NOMO-1 (cell line): ENCODE results near the gene RAMP3.
"Not testable (repeated sequence)": the region's sequence is repeated elsewhere in the genome, so short reads cannot be mapped to it uniquely, and the experiment has no call there.

ENCODE experiments used
- DNase-seq, 2 experiments: peaks; one replicate each; lab custom pipeline; 2025; ENCODE audit not compliant: unreplicated experiment in 2 of 2; lab: John Stamatoyannopoulos, UW

The RAMP3 gene

DNA sequence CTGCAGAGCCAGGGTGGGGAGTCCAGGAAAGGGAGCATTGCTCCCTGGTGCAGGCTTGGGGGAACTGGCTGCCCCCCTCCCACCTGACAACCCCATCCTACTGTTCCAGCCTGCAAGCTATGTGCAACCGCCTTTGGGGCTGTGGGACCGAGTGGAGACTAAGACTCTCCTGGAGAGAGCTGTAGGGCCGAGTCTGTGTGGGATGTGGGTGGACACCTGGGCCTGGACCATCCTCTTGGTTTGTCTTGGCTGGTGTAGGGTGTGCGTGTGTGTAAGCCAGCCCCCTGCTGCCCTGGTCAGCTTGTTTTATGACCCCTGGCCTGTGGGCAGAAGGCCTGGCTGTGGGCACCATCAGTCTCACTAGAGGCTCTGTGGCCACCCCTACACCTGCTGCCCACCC, 1.6 kb upstream of the RAMP3 start:
- DNase-seq: no peak

DNA sequence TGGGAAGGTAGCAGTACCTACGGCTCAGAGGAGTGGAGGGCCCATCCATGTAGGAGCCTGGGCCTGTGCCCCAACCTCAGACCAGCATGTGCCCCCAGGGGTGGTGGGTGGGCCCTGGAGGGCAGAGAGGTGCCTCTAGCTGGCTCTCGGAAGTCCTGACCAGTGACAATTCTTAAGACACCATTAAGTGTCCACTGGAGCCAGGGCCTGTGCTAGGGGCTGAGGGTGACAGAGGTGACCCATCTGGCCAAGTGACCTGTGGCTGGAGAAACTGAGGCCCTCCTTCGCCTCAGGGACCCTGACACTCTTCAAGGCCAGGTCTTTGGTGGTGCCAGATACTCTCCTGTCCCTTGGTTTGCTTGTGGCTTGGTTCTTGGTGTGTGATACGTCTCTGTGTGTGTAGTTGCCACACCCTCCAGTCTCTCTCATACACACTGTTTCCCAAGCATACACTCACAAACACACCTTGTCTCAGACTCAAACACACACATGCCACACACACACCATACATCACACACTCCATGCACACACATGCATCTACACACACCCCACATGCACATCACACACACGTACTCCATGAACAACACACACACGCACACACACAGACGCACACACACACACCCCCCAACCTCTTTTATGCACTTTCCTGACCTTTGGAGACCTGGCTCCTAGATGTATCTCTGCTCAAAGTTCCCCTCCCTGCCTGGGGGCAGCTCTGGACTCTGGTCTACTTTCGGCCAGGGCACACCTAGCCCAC, 897 bp upstream of the RAMP3 start:
- DNase-seq: no peak

DNA sequence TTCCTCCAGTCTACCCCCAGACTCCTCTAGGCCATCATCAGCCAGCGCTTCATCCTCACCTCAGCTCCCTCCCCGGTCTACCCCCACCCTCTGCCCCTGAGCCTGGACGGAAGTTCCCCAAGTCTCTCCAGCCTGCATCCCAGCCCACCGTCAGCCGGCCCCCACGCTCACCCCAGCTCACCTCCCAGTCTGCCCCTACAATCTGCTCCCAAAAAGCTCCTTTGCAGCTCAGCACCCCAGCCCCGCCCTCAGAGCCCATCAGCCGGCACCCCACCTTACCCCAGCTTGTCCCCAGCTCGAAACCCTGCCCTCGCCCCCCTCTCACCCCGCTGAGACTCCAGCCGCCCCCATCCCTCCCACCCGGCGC, 322 bp upstream of the RAMP3 start:
- no peak for DNase-seq

DNA sequence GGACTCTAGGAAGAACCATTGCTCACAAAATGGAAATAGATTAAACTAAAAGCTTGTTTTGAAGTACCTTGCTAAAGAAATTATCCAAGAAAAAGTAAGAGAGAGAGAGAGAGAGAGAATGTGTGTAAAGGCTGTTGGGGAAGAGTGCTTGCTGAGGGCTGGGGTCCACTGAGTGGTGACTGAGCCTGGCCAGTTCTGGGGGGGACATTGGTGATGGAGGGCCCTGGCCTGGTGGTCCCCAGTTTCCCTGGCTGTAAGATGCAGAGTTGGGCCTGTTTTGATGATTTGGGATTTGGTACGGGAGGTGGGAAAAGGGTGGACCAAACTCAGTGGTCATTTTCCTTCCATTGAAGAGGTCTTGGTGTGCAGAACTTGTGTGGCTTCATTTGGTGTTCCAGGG, 880 bp downstream of the RAMP3 start:
- no peak for DNase-seq

DNA sequence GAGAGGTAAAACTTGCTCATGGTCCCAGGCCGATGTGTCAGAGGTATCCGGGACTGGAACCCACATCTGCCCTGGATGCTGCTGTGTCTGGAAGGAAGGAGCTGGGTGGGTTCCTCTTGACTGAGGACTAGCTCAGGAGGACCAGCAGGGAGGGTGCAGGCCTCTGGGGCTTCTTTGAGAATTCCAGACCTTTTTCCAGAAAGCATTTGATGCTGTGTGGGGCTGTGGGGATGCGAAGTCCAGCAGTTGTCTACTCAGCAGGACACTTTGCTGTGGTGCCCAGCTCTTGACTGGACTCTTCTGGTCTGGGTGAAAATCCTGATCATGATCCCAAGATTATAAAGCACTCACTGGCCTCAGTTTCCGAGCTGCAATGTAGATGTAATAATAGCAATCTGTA, 1.7 kb downstream of the RAMP3 start:
- no peak for DNase-seq

DNA sequence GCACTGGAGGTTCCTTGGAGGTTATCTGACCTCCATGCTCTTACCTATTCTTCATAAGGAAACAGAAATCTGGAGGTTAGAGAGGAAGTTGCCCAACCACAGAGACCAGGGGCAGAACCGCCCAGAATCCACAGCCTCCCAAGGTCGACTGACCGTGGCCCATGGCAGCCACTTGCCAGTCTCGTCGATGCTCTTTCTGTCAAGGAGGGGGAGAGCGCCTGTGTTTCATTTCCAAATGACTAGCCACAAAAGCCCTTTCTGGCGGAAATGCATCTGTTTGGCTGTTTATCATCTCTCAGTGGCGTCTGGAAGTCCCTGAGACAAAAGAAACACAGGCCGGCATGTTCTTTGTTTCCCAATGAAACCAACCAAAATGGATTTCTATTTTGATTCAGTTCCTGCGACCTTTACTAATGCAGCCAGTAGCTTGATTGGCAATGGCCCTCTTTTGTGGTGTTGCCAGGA, 2.9 kb downstream of the RAMP3 start:
- DNase-seq: peak in 1 of 2 experiments; percentile 20

DNA sequence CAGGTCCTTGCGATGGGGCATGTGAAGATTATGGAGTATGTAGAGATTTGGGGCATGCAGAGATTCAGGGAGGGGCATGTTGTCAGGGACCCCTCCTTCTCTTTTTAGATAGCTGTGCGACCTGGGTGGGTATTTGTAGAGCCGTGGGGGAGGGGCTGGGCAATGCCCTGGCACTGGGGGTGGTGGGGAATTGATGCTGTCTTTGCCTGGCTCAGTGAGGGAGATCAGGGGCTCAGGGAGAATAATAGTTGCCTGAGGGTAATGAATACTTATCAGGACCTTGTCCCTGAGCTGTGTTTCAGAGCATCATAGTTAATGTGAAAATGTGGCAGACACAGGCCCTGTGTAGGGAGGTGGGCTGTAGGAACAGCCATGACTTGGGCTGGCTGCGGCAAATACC, 3.5 kb downstream of the RAMP3 start:
- no peak for DNase-seq

DNA sequence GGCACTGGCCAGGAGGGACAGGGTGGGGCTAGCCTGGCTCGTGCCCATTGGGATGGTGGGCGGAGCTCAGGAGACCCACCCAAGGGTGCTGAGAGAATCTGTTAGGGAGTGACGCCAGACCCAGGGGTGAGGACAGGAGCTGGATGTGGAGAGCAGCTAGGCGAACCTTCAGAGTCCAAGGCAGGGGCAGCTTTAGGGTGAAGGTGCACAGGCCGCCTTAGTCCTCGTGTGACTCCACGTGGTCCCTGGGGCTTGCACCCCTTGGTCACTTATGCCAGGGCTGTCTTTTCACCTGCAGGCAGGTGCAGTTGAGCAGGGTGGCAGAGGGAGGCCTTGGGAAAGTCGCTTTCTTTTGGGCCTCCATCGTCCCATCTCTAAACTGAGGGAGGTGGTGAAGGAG, 4.3 kb downstream of the RAMP3 start:
- DNase-seq: no peak

DNA sequence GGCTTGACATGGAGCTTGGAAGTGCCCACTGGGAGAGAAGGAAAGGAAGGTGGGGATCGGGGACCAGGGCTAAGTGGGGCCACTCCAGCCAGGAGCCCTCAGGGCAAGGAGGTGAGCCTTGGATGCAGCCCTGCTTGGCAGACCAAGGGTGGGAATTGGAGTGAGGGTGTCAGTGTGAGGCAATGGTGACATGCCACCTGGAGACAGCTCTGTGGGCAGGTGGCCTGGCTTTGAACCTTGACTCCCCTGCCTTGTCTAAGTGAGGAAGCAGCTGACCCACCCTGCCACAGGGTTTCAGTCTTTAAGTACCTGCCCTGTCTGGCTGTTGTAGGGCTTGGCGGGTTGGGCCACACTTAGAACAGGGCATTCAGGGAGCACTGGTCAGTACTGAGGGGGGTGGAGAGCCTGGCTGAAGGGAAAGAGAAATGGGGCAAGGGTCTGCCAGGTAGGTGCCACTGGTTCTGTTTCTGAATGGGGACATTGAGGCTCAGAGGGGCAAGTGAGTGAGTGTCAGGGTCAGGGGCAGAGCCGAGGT, 4.8 kb downstream of the RAMP3 start:
- DNase-seq: no peak

DNA sequence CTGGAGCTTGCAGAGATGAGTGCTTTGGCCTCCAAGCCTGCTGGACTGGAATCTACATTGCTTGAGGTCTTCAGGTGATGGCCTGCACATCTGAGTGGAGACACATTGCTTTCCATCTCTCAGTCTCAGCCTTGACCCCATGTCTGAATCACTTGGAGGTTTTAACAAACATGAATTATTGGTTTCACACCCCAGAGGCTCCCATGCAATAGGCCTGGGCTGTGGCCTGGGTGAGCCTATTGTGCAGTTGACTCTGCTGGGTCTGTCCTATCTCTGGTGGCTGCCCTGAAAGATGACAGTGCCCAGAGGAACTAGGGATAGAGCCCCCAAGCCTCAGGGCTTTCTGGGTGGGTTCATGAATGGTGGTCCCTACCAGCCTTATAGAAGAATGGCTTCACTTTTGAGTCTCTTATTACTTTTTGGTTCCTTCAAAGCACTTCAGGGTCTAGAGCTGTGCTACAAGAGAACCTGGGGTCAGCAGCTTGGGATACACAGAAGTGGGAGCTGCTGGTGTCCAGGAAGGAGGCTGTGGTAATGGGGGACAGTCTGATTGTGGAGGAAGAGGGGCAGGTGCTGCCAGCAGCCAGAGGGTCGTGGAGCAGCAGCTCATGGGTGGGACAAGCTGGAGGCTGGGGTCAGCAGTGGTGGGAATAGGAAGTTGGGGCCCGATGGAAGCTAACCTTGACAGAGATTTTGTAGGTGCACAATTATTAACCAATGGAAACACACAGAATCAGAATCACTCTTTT, 5.5 kb downstream of the RAMP3 start:
- no peak for DNase-seq

DNA sequence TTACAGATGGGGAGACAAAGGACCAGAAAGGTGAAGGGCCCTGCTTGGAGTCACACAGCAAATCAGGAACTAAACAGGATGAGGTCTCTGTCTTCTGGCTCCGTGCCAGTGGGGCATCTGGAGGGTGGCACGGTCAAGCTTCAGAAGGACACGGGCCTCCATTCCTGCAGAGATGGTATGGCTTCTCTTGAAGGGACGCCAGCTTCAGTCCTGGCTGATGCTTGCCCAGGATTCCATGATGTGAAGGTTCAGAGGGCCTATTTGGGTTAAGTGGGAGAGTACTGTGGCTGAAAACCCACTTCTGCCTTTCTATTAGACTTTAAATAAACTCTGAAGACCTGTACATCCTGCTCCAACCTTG, 6.1 kb downstream of the RAMP3 start:
- no peak for DNase-seq

DNA sequence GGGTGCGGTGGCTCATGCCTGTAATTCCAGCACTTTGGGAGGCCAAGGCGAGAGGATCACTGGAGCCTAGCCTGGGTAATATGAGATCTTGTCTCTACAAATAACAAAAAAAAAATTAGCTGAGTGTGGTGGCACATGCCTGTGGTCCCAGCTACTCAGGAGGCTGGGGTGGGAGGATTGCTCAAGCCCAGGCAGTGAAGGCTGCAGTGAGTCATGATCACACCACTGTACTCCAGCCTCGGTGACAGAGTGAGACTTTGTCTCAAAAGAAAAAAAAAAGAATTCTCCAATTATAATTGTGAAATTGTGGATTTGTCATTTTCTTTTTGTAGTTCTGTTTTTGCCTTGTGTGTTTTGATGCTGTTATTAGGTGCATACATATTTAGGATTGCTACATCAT, 6.7 kb downstream of the RAMP3 start:
- DNase-seq: not testable (repeated sequence)

DNA sequence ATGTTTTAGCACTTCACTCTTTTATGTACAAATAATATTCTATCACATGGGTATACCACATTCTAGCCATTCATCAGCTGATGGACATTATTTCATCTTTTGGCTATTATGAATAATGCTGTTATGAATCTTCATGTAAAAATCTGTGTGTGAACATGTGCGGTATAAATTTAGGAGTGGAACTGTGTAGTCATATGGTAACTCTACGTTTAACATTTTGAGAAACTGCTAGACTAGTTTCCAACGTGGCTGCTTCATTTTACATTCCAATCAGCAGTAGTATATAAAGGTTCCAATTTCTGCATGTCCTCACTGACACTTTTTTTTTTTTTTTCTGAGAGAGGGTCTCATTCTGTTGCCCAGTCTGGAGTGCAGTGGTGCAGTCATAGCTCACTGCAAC, 8.3 kb downstream of the RAMP3 start:
- no peak for DNase-seq

DNA sequence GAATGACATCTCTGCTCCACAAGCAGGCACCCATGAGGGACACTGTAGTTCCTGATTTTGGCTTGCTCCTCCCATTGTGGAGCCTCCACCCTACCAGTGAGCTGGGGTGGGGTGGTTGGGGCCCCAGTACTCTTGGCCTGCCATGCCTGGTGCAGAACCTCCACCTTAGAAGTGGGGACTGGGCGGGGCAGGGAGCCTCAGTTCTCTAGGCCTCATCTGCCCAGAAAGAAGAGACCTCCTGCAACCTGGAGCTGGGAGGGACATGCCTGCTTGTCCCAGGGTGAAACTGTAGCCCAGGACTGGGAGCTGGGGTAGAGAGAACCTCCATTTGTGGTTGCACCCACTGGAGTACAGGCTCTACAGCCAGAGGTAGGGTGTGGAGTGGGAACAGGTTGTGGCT, 14.4 kb downstream of the RAMP3 start:
- DNase-seq: no peak

DNA sequence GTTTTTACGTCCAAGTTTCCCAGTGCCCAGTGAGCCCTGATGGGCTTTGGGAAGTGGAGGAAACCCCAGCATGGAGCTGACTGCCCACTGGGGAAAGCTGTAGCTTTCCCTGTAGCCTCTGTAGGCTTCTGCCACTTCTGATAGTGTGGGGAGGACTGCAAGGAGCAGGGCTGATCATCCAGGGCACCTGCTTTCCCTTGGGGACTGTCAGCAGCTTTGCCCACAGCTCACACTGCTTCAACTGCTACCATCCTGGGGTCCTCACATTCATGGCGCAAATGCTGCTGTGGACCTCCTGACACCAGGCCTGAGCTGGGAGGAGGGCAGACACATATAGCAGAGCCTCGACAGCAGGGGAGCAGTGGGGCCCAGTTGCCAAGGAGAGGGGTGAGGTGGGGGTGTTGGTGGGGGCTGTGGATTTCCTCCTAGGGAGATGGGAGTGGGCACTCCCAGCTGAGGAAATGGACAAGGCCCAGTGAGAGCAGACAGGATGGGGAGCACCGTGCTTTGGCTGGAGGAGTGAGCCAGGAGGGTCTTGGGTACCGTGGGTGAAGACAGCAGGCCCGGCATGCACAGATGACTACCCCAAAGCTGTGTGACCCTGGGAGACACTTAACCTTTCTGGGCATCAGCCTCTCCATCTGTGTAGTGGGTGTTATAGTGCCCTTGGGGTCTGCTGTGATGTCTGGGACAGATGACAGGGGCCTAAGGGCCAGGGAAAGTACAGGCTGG, 16.2 kb downstream of the RAMP3 start:
- no peak for DNase-seq

DNA sequence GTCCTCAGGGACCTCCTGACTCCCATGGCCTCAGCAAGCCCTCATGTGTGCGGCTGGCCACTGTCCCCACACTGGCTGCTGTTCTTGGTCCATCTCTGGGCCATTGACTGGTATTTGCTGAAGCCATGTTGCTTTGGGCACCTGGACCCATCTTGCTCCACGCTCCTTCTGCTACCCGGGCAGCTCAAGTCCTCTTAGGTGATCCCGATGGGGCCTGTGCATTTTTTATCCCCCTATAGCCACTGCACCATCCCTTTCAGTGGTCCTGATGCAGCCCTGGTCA, 16.7 kb downstream of the RAMP3 start:
- no peak for DNase-seq

DNA sequence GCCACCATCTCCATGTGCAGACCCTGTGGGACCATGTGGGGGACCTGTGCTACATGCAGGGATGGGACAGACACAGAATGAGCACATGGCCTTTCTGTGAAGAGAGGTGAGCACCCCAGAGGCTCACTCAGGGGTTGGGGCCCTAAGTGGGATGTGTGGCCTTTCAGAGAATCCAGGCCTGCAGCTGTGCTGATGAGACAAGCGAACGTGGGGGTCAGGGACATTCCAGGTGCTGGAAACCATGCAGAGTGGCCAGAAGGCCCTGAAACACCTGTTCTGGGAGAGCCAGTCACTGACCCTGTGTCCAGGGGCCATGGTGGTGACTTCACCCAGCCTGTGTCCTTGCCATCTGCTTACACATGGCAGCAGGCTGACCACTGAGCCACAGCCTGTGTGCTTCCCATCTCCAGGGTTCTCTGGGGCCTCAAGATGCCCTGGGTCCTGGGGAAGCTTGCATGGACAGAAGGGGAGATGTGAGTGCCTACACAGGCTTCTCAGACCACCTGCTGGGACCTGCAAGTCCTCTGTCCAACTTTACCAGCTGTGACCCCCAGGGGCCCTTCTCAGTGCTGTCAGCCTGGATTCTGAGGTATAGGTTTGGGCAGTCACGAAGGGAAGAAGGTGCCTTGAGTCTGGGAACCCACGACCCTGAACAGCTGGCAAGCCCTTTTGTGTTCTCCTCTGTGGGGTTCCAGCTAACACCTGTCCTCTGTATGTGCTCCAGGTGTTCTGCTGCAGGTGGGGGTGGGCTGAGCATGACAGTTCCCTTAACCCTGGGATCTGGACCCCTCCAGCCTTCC, 17.6 kb downstream of the RAMP3 start:
- DNase-seq: no peak

DNA sequence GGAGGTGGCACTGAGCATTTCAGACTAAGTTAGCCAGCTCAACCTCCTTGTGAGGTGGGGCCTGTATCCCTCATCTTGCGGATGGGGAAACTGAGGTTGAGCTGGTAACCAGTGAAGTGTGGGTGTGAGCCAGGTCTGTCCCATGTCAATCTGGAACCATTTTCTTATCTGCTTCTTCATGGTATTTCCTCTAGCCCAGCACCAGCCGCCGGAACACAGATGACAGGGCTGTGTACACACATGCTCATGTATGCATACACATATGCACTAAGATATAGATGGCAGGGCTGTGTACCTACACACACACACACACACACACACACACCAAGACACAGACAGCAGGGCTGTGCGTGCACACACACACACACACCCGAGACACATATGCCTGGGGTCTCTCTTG, 18.5 kb downstream of the RAMP3 start:
- DNase-seq: no peak

DNA sequence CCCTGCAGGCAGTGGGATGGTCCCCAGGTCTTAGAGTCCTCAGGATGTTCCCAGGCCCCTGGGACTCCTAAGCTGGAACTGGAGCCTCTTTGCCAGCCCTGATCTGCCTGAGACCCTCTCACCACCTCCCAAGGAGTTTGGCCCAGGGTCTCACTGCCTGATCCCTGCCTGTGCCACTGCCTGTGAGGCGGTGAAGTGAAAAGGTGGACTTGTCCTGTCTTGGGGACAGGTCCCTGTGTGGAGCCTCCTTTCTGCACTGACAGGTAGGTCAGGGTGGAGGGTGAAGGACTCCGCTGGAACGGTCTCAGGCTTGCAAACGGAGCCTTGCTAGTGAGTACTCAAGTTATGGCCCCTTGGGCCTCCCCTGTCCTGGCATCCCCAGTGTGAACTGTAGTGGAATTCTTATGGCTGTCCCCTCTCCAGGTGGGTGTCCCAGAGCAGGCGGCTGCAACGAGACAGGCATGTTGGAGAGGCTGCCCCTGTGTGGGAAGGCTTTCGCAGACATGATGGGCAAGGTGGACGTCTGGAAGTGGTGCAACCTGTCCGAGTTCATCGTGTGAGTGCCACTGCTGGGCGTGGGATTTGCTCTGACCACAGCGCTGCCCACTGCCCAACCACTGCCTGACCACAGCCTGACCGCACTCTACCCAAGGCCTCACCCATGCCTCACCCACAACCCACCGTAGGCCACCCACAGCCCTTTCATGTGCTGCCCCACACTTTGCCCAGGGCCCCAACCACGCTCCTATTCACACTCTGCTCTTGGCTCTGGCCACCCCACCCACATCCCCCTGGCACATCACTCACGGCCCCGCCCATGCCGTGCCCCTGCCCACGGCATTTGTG, 19.5 kb downstream of the RAMP3 start:
- no peak for DNase-seq

DNA sequence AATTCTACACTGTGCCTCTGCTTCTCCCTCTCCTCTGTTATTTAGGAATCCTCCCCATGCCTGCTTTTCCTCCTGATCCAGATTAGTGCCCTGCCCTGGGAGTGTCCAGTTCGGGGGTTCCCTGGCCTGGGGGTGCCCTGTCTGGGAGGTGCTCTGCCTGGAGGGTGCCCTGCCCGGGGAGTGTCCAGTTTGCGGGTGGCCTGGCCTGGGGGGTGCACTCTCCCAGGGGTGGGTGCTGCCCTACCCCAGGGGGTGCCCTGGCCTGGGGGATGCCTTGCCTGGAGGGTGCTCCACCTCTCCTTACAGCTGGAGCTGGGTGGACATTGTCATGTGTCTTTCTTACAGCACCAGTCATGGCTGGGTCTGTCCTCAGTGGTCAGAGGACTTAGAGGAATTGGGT, 20.2 kb downstream of the RAMP3 start:
- no peak for DNase-seq
